ENCODE results near the gene KRT1.

GRCh38 chr12:52663420-52663819, 16.8 kb downstream of the KRT1 start:
- TF ChIP-seq MXI1 (conservative IDR thresholded peaks at IDR 0.05; ENCODE audit: poor library complexity, severe bottlenecking) (no peak), CTCF (IDR thresholded peaks at IDR 0.05; ENCODE audit: poor library complexity, severe bottlenecking) (no peak), REST (IDR thresholded peaks at IDR 0.05; ENCODE audit: borderline replicate concordance) (no peak), TAF1 (IDR thresholded peaks at IDR 0.05; ENCODE audit: low read depth) (no peak), EZH2 (IDR thresholded peaks at IDR 0.05; ENCODE audit: borderline replicate concordance, insufficient read depth, low read length, poor library complexity, severe bottlenecking) (no peak), EP300 (conservative IDR thresholded peaks at IDR 0.05; ENCODE audit: poor library complexity, severe bottlenecking) (no peak)

Measured in neural cell (in vitro differentiated cells).